ENCODE data around the gene KCNQ1.

- TF ChIP-seq POLR2AphosphoS5 (IDR thresholded peaks at IDR 0.05; ENCODE audit: insufficient read depth in 1 of 2, low read depth in 1 of 2), result no peak
- TF ChIP-seq CTCF (IDR thresholded peaks at IDR 0.05), result no peak
- TF ChIP-seq POLR2A (IDR thresholded peaks at IDR 0.05), result no peak
Observed at GRCh38 chr11:2882396-2883110, 437.7 kb downstream of the KCNQ1 start.
